Bronchial epithelial cell (primary cell): ENCODE measurements around the gene COL5A1. TPM values are rescaled to one million over a fixed set of nuclear protein-coding genes. Genes with fewer than 3 reads are reported as not detected.
"Not testable (repeated sequence)": the region's sequence is repeated elsewhere in the genome, so short reads cannot be mapped to it uniquely, and the experiment has no call there.

Source experiments
- DNase-seq: peaks from one replicate; pipeline ENCODE4 v3.0.0-alpha.2; 2010; ENCODE audit warnings: low read depth
- FAIRE-seq: peaks from 2 replicates; lab custom pipeline; 2011; peaks lifted over from hg19 to GRCh38; lab: Jason Lieb, UNC
- H3K27me3 ChIP-seq: 2 replicates; pipeline ENCODE4 v1.5.1; 2011; ENCODE audit warnings: low read length; ENCODE audit not compliant: control insufficient read depth, insufficient read depth
- H3K36me3 ChIP-seq: 2 replicates; pipeline ENCODE4 v1.5.1; 2011; ENCODE audit warnings: low read length; ENCODE audit not compliant: control insufficient read depth, insufficient read depth
- H3K4me3 ChIP-seq: 2 replicates; pipeline ENCODE4 v1.5.1; 2011; ENCODE audit warnings: mild to moderate bottlenecking, low read depth, low read length, control low read depth
- CTCF ChIP-seq: IDR thresholded peaks from 2 replicates; pipeline ENCODE4 v1.5.1; 2011; ENCODE audit warnings: mild to moderate bottlenecking, moderate library complexity, low read length, control low read depth, inconsistent platforms; ENCODE audit not compliant: insufficient read depth, severe bottlenecking
- total RNA-seq: library from RNA; depleted of rRNA; stranded (reverse); fragments of >200 nt; gene quantifications from 2 replicates; pipeline ENCODE4 v1.2.1, GENCODE V29; 2014

COL5A1 gene
- total RNA-seq, 1 donor from 2014 or later = 6.3 TPM

GRCh38 chr9:134709512-134710270 is 68.1 kb downstream of the COL5A1 start:
- DNase-seq (no peak), FAIRE-seq (no peak)
- peaks cover 1% of the 10 kb centered on the region for H3K36me3 ChIP-seq
- H3K4me3 ChIP-seq = no peak overlapping the region
- no peak for TF ChIP-seq CTCF
- no peaks in the 10 kb centered on the region for H3K27me3 ChIP-seq

DNA sequence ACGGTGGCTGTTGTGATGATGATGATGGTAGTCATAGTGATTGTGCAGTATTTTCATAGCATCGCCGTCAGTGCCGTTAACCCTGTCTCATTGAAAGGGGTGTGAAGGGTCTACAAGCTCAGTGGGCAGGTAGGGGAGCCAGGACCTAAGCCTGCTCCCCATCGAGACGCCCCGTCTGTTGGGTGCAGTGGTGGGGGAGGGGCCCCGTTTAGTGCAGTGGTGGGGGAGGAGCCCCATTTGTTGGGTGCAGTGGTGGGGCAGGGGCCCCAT is 68.6 kb downstream of the COL5A1 start:
- FAIRE-seq = no peak
- TF ChIP-seq CTCF = no peak
- DNase-seq = no peak
- Histone ChIP-seq H3K4me3 (no peak overlapping the region), H3K36me3 (peaks cover 1% of the 10 kb centered on the region), H3K27me3 (no peaks in the 10 kb centered on the region)

DNA sequence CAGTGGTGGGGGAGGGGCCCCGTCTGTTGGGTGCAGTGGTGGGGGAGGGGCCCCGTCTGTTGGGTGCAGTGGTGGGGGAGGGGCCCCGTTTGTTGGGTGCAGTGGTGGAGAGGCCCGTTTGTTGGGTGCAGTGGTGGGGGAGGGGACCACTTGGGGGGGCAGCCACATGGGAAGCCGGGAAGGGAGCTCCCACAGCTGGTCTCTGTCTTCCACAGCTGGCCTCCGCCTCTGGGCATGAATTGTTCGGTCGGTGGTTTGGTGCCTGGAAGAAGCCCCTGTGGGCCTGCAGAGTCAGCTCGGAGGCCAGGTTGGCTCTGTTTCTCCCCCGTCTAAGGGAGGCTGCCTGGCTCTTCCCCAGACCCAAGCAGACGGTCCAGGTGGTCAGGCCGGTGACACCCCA is 69.3 kb downstream of the COL5A1 start:
- no peaks in the 10 kb centered on the region for H3K27me3 ChIP-seq
- FAIRE-seq = no peak
- DNase-seq = no peak

DNA sequence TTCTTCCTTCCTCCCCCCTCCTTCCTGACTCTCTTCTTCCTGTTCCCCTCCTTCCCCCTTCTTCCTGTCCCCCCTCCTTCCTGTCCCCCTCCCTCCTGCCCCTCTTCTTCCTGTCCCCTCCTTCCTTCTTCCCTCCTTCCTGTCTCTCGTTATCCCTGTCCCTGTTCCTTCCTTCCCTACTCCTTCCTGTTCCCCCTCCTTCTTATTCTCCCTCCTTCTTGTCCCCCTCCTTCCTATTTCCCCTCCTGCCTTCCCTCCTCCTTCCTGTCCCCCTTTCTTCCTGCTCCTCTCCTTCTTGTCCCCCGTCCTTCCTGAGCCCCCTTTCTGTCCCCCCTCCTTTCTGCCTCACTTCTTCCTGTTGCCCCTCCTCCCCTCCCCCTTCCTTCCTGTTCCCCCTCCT is 70.6 kb downstream of the COL5A1 start:
- Histone ChIP-seq H3K36me3 (peaks cover 1% of the 10 kb centered on the region), H3K4me3 (no peak overlapping the region), H3K27me3 (no peaks in the 10 kb centered on the region)
- DNase-seq = no peak
- no peak for TF ChIP-seq CTCF
- FAIRE-seq = no peak

More for the DNA sequence above, 69.3 kb downstream of the COL5A1 start:
- Histone ChIP-seq H3K36me3 (peaks cover 1% of the 10 kb centered on the region), H3K4me3 (no peak overlapping the region)
- no peak for TF ChIP-seq CTCF

DNA sequence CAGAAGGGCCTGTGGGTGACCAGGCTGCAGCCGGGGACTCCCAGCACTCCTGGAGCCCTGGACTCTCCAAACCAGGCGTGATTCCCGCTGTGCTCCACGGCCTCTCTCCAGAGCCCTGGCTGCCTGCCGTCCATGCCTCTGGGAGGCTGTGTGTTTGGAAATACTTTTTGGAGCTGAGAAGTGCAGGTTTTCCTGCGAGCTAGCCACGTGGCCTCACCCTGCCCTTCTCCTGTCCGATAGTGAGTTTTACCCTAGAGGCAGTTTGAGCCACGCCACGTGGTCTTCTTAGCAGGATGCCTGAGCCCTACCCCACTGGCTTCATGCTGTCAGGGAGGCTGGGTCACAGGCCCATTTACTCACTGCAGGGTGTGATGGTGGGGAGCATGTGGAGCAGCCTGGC is 71.3 kb downstream of the COL5A1 start:
- Histone ChIP-seq H3K27me3 (no peaks in the 10 kb centered on the region), H3K4me3 (no peak overlapping the region), H3K36me3 (peaks cover 1% of the 10 kb centered on the region)
- no peak for TF ChIP-seq CTCF
- no peak for DNase-seq
- no peak for FAIRE-seq

- DNase-seq, H3K27me3 ChIP-seq, H3K4me3 ChIP-seq, H3K36me3 ChIP-seq, FAIRE-seq: not testable (repeated sequence)
These were observed 73.9 kb downstream of the COL5A1 start for GRCh38 chr9:134715536-134715935.
